ENCODE data around the gene NCAPG2.
A peak's percentile ranks its signal among the peaks of the same experiment; 100 is the strongest.

NCAPG2 gene

DNA sequence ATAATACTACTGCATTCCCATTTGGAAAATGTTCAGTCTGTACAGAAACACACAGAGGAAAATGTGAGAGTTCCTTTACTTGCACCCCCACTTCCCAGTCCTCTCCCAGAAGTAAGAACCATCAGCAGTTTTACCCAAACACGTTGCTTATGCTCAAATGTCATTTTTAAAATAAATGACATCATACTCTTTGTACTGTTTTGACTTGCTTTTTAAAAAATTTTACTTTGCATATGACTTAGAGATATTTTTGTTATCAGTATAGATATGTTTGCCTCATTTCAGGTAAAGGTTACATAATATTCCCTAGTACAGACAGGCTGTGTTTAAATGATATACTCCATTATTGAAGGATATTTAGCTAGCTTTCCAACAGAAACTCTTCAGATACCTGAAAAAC, 103.5 kb downstream of the NCAPG2 start:
- Mint-ChIP-seq H3K4me1 (peaks cover 14% of the 10 kb centered on the region), H3K9me3 (no peaks in the 10 kb centered on the region), H3K4me3 (no peak overlapping the region), H3K27ac (no peak overlapping the region), H3K36me3 (no peaks in the 10 kb centered on the region)
- ATAC-seq (peak; percentile 7), DNase-seq (ENCODE audit: low spot score in 2 of 2) (no peak)

DNA sequence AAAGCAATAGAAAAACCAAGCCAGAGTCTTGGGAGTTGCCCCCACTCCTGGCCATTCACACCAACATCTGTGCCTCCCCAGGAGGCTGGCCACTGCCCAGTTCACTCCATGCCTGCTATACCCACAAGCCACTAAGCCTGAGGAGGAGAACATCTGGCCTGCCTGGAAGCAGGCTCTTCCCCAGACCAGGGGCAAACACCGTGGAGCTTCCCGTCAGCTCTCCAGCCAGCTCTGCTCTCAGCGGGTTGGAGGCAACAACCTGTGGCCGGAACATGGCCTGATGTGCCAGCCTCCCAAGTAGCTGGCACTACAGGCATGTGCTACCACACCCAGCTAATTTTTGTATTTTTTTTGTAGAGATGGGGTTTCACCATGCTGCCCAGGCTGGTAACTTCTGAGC, 107.9 kb downstream of the NCAPG2 start:
- H3K36me3 Mint-ChIP-seq, result no peaks in the 10 kb centered on the region
- no peak for ATAC-seq
- H3K27ac Mint-ChIP-seq, result no peak overlapping the region

DNA sequence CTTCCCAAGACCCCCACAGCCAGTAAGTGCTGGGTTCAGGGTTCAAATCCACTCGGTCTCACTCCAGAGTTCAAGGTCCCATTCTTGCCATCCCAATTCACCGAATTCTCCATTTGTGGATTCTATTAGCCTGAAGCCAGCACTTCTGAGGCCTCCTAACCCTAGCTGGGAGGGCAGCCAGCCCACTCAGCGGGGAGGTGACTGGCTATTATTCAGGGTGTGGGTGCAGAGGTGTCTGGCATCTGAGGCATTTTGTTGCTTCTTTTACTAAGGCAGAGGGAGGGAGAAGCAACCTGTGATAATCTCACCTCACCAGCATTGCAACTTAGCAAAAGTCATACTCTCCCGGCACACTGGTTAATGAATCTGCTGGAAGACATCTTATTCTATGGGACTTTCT, 108.3 kb downstream of the NCAPG2 start:
- Mint-ChIP-seq H3K9me3 (peaks cover 4% of the 10 kb centered on the region), H3K4me1 (no peaks in the 10 kb centered on the region), H3K27ac (no peak overlapping the region), H3K4me3 (no peak overlapping the region), H3K36me3 (no peaks in the 10 kb centered on the region)
- DNase-seq (ENCODE audit: low spot score in 2 of 2) (no peak), ATAC-seq (no peak)

More for the DNA sequence above, 107.9 kb downstream of the NCAPG2 start:
- Mint-ChIP-seq H3K4me1 (no peaks in the 10 kb centered on the region), H3K4me3 (no peak overlapping the region), H3K9me3 (peaks cover 4% of the 10 kb centered on the region)
- DNase-seq (ENCODE audit: low spot score in 2 of 2), result no peak

DNA sequence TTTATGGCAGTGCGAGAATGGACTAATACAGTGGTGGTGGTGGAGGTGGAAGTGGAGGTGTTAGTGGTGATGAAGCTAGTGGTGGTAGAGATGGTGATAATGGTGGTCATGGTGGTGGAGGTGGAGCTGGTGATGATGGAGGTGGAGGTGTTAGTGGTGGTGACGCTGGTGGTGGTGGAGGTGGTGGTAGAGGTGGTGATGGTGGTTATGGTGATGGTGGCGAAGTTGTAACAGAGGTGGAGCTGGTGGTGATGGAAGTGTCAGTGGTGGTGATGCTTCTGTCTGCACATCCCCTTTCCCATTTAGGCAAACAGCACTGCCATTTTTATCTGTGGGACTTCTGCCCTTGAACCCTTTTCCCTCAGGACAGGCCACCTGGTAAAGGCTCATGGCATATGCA, 109.5 kb downstream of the NCAPG2 start:
- DNase-seq (ENCODE audit: low spot score in 2 of 2), result no peak
- Mint-ChIP-seq H3K36me3 (no peaks in the 10 kb centered on the region), H3K9me3 (peaks cover 4% of the 10 kb centered on the region), H3K4me1 (no peaks in the 10 kb centered on the region), H3K27ac (no peak overlapping the region), H3K4me3 (no peak overlapping the region)
- ATAC-seq, result peak; percentile 91

DNA sequence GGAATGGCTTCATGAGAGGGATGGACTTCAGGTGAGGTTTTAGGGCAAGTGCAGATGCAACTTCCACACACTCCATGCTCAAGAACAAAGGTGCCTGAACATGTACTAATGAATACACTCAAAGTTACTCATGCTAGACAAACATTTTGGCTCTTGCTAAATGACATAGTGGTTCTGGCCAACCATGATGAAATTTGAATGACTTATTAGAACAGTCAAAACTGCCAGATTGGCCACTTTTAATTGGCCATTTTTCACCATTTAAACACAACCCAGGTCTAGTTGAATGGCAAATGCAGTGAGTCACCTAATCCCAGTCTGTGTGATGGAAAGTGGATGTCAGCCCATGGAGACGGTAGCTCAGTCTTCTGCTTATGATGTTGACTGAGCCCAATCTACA, 112.1 kb downstream of the NCAPG2 start:
- Mint-ChIP-seq H3K4me1 (no peaks in the 10 kb centered on the region), H3K36me3 (peaks cover 5% of the 10 kb centered on the region), H3K27ac (no peak overlapping the region), H3K4me3 (no peak overlapping the region), H3K9me3 (peaks cover 4% of the 10 kb centered on the region)
- ATAC-seq (no peak), DNase-seq (ENCODE audit: low spot score in 2 of 2) (no peak)

DNA sequence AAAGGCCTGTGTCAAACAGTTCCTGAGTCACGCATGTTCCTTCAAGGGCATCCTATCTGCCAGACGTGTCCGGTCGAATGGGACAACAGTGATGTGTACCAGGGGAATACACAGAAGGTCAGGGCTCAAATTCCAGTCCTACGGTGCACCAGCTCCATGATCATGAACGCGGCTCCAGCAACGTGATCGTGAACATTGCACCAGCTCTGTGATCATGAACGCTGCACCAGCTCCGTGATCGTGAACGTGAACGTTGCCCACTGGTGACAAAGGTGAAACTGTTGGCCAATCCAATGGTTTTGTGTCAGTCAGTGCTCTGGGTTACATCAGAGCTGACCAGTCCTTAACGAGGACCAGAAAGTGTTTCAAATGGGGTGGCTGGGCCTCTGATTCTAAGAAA, 112.7 kb downstream of the NCAPG2 start:
- Mint-ChIP-seq H3K4me1 (no peaks in the 10 kb centered on the region), H3K4me3 (no peak overlapping the region)

DNA sequence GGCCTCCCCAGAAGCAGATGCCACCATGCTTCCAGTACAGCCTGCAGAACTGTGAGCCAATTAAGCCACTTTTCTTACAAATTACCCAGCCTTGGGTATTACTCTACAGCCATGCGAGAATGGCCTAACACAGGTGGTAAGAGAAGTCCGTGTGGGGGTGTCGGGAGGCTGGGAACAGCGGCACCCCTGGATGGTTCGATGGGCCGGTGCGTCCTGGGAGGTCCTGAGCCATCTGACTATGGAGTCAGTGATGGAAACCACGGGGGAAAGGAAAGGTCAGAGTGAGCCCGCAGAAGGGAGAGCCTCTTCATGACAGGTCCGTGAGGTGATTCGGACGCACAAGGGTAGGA, 114.4 kb downstream of the NCAPG2 start:
- ATAC-seq, result no peak
- no peak overlapping the region for H3K4me3 Mint-ChIP-seq

More for the DNA sequence above, 112.7 kb downstream of the NCAPG2 start:
- DNase-seq (ENCODE audit: low spot score in 2 of 2) (no peak), ATAC-seq (no peak)
- Mint-ChIP-seq H3K9me3 (peaks cover 4% of the 10 kb centered on the region), H3K36me3 (peaks cover 5% of the 10 kb centered on the region), H3K27ac (no peak overlapping the region)

DNA sequence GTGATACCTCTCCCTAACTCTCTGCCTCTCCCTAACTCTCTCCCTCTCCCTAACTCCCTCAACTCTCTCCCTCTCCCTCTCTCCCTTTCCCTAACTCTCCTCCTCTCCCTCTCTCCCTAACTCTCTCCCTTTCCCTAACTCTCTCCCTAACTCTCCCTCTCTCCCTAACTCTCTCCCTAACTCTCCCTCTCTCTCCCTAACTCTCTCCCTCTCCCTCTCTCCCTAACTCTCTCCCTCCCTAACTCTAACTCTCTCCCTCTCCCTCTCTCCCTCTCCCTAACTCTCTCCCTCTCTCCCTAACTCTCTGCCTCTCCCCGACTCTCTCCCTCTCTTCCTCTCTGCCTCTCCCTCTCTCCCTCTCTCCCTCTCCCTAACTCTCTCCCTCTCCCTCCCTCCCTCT, 115.0 kb downstream of the NCAPG2 start:
- H3K4me3 Mint-ChIP-seq, result no peak overlapping the region

More for the DNA sequence above, 114.4 kb downstream of the NCAPG2 start:
- peaks cover 4% of the 10 kb centered on the region for H3K9me3 Mint-ChIP-seq
- H3K27ac Mint-ChIP-seq, result no peak overlapping the region
- H3K4me1 Mint-ChIP-seq, result peaks cover 10% of the 10 kb centered on the region
- DNase-seq (ENCODE audit: low spot score in 2 of 2), result no peak
- H3K36me3 Mint-ChIP-seq, result peaks cover 5% of the 10 kb centered on the region

DNA sequence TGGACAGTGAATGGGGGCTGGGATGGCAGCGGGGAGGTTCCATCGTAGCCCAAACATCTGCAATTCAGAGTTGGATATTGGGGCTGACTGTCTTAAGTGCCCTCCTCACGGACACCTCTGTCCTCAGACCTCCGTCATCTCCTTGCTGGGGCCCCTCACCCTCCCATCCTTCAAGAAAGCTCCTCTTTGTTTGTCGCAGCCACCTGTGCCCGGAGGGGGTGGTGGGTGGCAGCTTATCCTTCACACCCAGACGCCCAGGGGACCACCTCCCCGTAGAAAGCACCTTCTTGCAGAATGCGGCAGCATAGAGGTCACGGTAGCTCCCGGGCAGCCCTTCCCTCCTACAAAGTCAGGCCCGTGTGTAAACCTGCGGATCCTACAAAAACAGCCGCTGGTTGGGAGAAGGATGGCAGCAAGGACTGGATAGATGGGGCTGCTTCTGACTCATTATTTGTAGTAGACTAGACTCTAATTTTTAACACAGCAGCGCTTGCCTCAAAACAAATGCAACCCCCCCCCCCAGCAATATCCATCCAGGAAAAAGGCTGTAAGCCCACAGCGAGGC, 115.6 kb downstream of the NCAPG2 start:
- no peak overlapping the region for H3K27ac Mint-ChIP-seq
- DNase-seq (ENCODE audit: low spot score in 2 of 2), result no peak
- H3K36me3 Mint-ChIP-seq, result peaks cover 5% of the 10 kb centered on the region
- ATAC-seq, result no peak
- peaks cover 10% of the 10 kb centered on the region for H3K4me1 Mint-ChIP-seq
- H3K4me3 Mint-ChIP-seq, result peak overlapping the region; percentile 60
- H3K9me3 Mint-ChIP-seq, result peaks cover 4% of the 10 kb centered on the region

More for the DNA sequence above, 115.0 kb downstream of the NCAPG2 start:
- no peak for DNase-seq (ENCODE audit: low spot score in 2 of 2)
- peaks cover 5% of the 10 kb centered on the region for H3K36me3 Mint-ChIP-seq
- peaks cover 4% of the 10 kb centered on the region for H3K9me3 Mint-ChIP-seq
- no peak overlapping the region for H3K27ac Mint-ChIP-seq
- H3K4me1 Mint-ChIP-seq, result peaks cover 10% of the 10 kb centered on the region
- ATAC-seq, result no peak

DNA sequence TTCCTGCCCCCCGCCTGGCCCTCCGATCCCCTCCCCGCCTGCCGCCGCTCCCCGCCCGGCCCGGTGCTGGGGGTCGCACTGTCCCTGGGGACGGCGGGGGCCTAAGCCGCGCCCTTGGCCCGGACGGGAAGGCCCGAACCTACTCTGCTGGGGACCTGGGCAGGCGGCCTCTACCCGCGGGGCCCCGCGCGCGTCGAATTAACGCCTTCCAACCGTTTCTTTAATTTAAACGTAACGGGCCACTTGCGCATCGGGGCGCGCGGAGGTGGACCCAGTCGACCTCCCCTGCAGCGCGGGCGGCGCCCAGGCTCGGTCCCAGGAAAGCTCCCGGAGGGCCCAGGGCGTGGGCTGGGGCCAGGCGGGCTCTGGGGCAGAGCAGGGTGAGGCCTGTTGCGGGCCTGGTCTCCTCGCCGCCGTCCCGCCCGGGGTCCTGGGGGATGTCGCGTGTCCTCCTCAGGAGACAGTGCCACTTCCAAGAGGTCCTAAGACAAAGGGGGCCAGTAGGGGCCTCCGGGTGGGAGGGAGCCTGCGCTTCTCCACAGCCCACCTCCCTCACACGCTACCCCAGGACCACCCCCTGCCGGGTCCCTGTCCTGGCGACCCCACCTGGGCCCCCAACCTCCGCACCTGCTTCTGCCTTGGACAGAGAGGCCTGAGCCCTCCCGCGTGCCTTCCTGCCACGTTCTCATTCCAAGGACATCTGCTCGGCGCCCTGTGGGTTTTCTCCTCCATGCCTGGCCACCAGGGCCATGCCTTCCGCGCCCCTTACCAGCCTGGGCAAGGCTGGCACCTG, 116.3 kb downstream of the NCAPG2 start:
- no peak for DNase-seq (ENCODE audit: low spot score in 2 of 2)

DNA sequence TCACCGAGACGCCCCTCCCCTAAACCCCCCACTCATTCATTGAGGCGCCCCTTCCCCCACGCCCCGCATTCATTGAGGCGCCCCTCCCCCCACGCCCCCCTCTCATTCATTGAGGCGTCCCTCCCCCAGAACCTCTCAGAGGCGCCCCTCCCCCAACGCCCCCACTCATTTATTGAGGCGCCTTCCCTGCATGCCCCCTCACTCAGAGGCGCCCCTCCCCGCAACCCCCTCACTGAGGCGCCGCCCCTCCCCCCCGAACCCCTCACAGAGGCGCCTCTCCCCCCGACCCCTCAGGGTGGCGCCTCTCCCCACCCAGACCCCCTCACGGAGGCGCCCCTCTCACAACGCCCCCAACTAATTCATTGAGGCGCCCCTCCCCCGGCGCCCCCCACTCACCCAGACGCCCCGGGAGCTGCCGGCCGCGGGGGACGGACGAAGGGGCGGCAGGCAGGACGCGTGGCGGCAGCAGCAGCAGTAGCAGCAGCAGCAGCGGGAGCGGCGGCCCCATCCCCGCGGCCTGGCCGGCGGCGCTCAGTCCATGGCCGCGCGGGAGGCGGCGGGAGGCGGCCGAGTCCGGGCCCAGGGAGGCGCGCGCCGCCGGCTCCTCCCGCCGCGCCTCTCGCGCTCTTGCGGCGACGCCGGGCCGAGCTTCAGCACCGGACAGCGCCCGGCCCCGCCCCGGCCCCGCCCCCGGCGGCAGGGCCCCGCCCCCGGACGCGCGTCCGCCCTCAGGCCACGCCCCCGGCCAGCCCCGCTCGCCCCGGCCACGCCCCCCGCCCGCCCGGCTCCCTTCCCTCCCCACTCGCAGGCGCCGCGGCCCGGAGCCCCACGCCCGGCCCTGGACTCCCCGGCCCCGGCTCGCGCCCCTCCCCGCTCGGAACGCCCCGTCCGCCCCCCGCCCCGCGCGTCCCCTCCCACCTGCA, 117.2 kb downstream of the NCAPG2 start, which contains the start of gene PTPRN2:
PTPRN2 (minus strand) TSS at position 662 of the 923 bp plus-strand sequence.
- Mint-ChIP-seq H3K4me3 (peak within 1 kb of the TSS; percentile 60), H3K27ac (no peak within 1 kb of the TSS), H3K4me1 (peaks cover 10% of the 10 kb centered on the region), H3K36me3 (peaks cover 5% of the 10 kb centered on the region), H3K9me3 (no peaks in the 10 kb centered on the region)
- DNase-seq (ENCODE audit: low spot score in 2 of 2) (peak; percentile 52 to 57), ATAC-seq (peak; percentile 78)

More for the DNA sequence above, 116.3 kb downstream of the NCAPG2 start:
- peak; percentile 43 for ATAC-seq
- Mint-ChIP-seq H3K27ac (no peak overlapping the region), H3K36me3 (peaks cover 5% of the 10 kb centered on the region), H3K4me1 (peaks cover 10% of the 10 kb centered on the region), H3K4me3 (peak overlapping the region; percentile 60), H3K9me3 (peaks cover 4% of the 10 kb centered on the region)

DNA sequence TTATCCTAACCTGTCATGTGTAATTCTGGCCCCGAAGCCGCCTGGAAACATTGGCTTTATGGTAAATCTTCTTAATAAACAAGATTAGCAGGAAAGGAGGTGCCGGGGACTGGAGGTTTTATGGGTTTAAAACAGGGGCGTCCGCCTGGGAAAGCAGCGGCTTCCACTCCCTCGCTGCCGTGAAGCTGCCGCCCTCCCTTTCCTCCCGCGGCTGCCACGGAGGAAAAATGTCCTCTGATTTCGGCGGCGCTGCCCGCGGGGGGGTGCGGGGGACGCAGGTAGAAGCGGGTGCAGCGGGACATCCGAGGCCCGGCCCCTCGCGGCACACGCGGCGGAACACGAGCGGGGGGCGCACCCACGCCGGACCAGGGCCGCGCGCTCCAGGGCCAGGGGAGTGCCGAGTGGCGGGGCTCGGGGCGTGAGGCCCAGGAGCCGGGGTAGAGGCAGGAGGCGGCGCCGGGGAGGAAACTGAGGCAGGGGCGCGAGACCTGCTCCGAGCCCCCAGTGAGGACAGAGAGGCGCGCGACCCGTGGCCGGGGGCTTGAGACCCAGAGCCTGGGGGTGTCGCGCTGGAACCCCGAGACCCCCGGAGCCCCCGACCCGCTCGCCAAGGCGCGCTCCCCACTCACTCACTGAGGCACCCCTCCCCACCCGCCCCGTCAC, 118.0 kb downstream of the NCAPG2 start:
- no peak for ATAC-seq
- peaks cover 10% of the 10 kb centered on the region for H3K4me1 Mint-ChIP-seq
- peak overlapping the region; percentile 59 for H3K4me3 Mint-ChIP-seq
- H3K36me3 Mint-ChIP-seq, result peaks cover 5% of the 10 kb centered on the region
- DNase-seq (ENCODE audit: low spot score in 2 of 2), result no peak
- no peak overlapping the region for H3K27ac Mint-ChIP-seq
- H3K9me3 Mint-ChIP-seq, result no peaks in the 10 kb centered on the region

DNA sequence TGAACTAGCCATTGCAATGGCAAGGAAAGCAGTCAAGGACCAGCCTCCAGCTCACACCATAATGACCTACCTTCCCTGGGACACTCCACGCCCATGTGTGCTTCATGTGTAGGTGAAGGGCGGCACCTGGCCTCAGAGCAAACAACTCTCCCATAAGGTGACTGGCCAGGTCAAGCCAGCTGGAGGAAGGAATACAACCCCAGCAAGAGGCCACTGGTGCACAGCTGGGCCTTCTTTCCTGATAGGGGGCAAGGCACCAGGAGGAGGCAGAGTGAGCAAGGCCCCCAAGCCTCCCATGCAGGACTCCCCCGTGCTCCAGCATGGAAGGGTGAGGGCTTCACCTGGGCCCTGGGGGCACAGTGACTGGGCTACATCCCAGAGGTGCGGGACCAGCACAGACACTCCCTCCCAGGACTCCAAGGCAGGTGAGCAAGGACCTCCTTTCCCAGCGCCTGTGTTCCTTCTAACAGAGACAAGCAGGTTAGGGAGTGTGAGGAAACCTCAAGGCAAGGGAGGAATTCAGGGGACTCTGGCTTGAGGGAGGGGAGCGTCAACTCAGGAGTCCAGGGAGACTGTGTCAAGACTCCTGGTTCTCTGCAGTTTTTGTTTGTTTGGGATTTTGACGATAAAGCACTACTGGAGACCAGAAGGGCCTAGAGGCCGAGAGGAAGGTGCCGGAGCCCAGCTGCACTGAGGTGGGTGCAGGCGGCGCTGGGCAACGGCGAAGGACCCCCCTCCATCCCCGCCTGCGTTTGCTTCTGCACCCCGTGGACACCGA, 118.7 kb downstream of the NCAPG2 start:
- peaks cover 10% of the 10 kb centered on the region for H3K4me1 Mint-ChIP-seq
- no peak for DNase-seq (ENCODE audit: low spot score in 2 of 2)
- no peak for ATAC-seq
- H3K36me3 Mint-ChIP-seq, result peaks cover 5% of the 10 kb centered on the region
- peak overlapping the region; percentile 59 for H3K4me3 Mint-ChIP-seq
- H3K9me3 Mint-ChIP-seq, result no peaks in the 10 kb centered on the region
- H3K27ac Mint-ChIP-seq, result no peak overlapping the region

DNA sequence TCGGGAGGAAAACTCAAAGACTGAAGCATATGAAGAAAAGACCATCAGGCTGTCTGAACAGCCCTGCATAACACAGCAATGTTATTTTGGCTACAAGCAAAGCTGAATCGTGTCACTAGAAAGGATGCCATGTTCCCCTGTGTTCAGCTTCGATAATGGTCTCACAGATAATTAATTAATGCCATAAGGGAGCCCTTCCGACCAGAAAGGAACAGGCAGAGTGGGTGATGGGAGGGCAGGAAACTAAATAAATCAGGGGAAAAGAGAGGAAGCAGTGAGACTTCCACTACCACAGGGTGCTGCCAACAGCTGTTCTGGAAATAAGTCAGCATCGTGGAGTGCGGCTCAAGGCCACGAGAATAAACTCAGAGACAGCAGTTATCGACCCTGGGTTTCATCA, 120.2 kb downstream of the NCAPG2 start:
- Mint-ChIP-seq H3K4me1 (peaks cover 10% of the 10 kb centered on the region), H3K4me3 (no peak overlapping the region), H3K27ac (no peak overlapping the region), H3K9me3 (peaks cover 4% of the 10 kb centered on the region), H3K36me3 (peaks cover 5% of the 10 kb centered on the region)
- ATAC-seq, result no peak
- DNase-seq (ENCODE audit: low spot score in 2 of 2), result no peak

All from stimulated activated effector memory CD8-positive, alpha-beta T cell treated with anti-CD3 and anti-CD28 coated beads, Interleukin-12 subunit alpha, Interleukin-12 subunit beta, amount 100 ng/mL, for 72 hours (primary cell).